Measurements from ENCODE around the gene KRTAP5-3.
A peak's percentile ranks its signal among the peaks of the same experiment; 100 is the strongest.

The KRTAP5-3 gene

GRCh38 chr11:1574238-1574932 lies 33.9 kb downstream of the KRTAP5-3 start:
- TF ChIP-seq, protein P1, sequence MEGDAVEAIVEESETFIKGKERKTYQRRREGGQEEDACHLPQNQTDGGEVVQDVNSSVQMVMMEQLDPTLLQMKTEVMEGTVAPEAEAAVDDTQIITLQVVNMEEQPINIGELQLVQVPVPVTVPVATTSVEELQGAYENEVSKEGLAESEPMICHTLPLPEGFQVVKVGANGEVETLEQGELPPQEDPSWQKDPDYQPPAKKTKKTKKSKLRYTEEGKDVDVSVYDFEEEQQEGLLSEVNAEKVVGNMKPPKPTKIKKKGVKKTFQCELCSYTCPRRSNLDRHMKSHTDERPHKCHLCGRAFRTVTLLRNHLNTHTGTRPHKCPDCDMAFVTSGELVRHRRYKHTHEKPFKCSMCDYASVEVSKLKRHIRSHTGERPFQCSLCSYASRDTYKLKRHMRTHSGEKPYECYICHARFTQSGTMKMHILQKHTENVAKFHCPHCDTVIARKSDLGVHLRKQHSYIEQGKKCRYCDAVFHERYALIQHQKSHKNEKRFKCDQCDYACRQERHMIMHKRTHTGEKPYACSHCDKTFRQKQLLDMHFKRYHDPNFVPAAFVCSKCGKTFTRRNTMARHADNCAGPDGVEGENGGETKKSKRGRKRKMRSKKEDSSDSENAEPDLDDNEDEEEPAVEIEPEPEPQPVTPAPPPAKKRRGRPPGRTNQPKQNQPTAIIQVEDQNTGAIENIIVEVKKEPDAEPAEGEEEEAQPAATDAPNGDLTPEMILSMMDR (IDR thresholded peaks at IDR 0.05), result peak; percentile 56
- H3K36me3 Mint-ChIP-seq (ENCODE audit: low read depth), result no peaks in the 10 kb centered on the region
- H3K4me1 Mint-ChIP-seq, result no peaks in the 10 kb centered on the region
- H3K27me3 Mint-ChIP-seq (ENCODE audit: low read depth, poor library complexity), result peaks cover 80% of the 10 kb centered on the region
- H3K9me3 Mint-ChIP-seq, result peaks cover 15% of the 10 kb centered on the region
- H3K4me3 Mint-ChIP-seq, result no peak overlapping the region
- H3K27ac Mint-ChIP-seq, result no peak overlapping the region
- peak; percentile 80 for DNase-seq

- Mint-ChIP-seq H3K4me1 (no peaks in the 10 kb centered on the region), H3K27ac (no peak overlapping the region), H3K27me3 (ENCODE audit: low read depth, poor library complexity) (peaks cover 79% of the 10 kb centered on the region), H3K9me3 (peaks cover 10% of the 10 kb centered on the region), H3K4me3 (peak overlapping the region; percentile 34), H3K36me3 (ENCODE audit: low read depth) (no peaks in the 10 kb centered on the region)
- TF ChIP-seq, protein P1 (IDR thresholded peaks at IDR 0.05), result no peak
- no peak for DNase-seq
Observed at GRCh38 chr11:1573903-1574237, 34.4 kb downstream of the KRTAP5-3 start.

GRCh38 chr11:1573077-1573902 lies 35.0 kb downstream of the KRTAP5-3 start:
- H3K9me3 Mint-ChIP-seq, result peaks cover 4% of the 10 kb centered on the region
- H3K4me3 Mint-ChIP-seq, result peak overlapping the region; percentile 34
- H3K27ac Mint-ChIP-seq, result no peak overlapping the region
- DNase-seq, result no peak
- TF ChIP-seq, protein P1 (IDR thresholded peaks at IDR 0.05), result no peak
- peaks cover 78% of the 10 kb centered on the region for H3K27me3 Mint-ChIP-seq (ENCODE audit: low read depth, poor library complexity)
- no peaks in the 10 kb centered on the region for H3K36me3 Mint-ChIP-seq (ENCODE audit: low read depth)
- no peaks in the 10 kb centered on the region for H3K4me1 Mint-ChIP-seq

DNA sequence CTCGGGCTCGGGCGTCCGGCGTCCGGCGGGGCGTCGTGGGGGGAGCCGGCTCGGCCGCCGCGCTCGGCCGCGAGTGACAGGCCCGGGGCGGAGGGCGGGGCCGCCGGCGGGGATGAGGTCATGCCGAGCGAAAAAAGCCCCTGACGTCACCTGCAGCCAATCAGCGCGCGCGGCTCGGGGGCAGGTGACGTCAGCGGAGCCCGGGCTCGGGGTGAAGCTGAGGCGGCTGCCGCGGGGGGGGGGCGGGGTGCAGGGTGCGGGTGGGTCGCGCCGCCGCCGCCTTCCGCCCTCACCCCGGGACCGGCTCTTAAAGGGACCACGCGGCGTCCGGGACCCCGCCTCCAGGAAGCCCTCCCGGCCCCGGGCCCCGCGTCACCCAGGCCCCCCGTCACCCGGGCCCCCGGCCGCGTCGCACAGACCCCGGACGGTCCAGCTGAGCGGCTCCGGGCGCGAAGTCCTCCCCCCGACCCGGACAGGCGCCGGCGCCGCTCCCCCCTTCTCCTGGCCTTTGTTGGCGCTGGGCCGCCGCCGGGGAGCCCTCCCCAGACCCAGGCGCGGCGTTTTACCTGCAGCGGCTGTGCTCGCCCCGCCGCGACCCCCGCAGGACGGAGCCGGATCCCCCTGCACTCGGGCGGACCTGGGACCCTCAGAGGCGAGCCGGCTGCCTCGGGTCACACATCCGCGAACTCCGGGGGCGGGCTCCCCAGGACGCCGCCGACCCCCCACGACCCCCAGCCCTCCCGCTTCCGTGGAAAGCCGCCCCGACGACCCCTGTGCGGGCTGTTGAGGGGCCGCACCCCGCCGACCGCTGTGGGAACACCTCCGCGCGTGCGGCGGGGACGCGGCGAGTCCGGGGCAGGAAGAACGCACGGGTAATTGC lies 35.8 kb downstream of the KRTAP5-3 start, which contains the start of gene DUSP8:
TSS of gene DUSP8 (minus strand) at position 75 of the 880 bp plus-strand sequence. CDS start 6,445 bp downstream, outside the sequence.
- peak; percentile 91 for DNase-seq
- peaks cover 71% of the 10 kb centered on the region for H3K27me3 Mint-ChIP-seq (ENCODE audit: low read depth, poor library complexity)
- H3K4me1 Mint-ChIP-seq, result no peaks in the 10 kb centered on the region
- no peak within 1 kb of the TSS for H3K4me3 Mint-ChIP-seq
- TF ChIP-seq, protein P1 (IDR thresholded peaks at IDR 0.05), result no peak
- H3K9me3 Mint-ChIP-seq, result no peaks in the 10 kb centered on the region
- H3K36me3 Mint-ChIP-seq (ENCODE audit: low read depth), result no peaks in the 10 kb centered on the region
- no peak within 1 kb of the TSS for H3K27ac Mint-ChIP-seq

- Mint-ChIP-seq H3K27ac (no peak overlapping the region), H3K27me3 (ENCODE audit: low read depth, poor library complexity) (peaks cover 64% of the 10 kb centered on the region), H3K4me1 (no peaks in the 10 kb centered on the region), H3K36me3 (ENCODE audit: low read depth) (no peaks in the 10 kb centered on the region), H3K4me3 (no peak overlapping the region), H3K9me3 (no peaks in the 10 kb centered on the region)
- TF ChIP-seq, protein P1 (IDR thresholded peaks at IDR 0.05), result no peak
- no peak for DNase-seq
Observed at GRCh38 chr11:1571760-1572196, 36.5 kb downstream of the KRTAP5-3 start.

All from nephron progenitor cell (in vitro differentiated cells).